ENCODE results near the gene KDM1B.

KDM1B gene, protein sequence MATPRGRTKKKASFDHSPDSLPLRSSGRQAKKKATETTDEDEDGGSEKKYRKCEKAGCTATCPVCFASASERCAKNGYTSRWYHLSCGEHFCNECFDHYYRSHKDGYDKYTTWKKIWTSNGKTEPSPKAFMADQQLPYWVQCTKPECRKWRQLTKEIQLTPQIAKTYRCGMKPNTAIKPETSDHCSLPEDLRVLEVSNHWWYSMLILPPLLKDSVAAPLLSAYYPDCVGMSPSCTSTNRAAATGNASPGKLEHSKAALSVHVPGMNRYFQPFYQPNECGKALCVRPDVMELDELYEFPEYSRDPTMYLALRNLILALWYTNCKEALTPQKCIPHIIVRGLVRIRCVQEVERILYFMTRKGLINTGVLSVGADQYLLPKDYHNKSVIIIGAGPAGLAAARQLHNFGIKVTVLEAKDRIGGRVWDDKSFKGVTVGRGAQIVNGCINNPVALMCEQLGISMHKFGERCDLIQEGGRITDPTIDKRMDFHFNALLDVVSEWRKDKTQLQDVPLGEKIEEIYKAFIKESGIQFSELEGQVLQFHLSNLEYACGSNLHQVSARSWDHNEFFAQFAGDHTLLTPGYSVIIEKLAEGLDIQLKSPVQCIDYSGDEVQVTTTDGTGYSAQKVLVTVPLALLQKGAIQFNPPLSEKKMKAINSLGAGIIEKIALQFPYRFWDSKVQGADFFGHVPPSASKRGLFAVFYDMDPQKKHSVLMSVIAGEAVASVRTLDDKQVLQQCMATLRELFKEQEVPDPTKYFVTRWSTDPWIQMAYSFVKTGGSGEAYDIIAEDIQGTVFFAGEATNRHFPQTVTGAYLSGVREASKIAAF

DNA sequence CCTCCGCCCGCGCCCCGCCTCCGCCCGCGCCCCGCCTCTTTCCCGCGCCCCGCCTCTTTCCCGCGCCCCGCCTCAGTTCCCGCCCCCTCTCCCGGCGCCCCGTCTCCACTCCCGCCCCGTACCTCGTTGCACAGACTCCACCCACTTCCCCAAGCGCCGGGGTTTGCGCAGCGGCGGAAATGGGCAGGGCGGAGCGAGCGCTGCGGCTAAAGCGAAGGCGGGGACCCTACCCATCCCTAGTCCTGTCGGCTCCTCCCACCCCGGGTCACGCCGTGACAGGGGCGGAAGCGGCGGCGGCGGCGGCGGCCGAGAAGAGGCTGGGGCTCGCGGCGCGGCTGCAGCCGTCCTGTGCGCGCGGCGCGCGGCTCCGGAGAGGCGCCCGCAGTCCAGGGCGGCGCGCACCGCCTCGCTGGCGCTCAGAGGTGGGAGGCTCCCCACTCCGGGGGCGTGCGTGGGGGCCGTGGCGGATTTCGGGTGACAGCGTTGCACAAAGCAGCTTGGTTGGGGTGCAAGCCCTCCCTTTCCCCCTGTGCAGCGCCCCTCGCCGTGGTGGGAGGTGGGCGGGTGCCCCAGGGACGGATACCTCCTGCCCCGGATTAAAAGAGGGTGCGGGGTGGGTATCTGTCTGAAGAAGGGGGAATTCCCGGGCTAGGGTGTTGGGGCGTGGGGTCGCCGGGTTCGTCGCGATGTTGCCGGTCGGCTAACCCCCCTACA lies at the start of gene KDM1B:
Gene KDM1B, plus strand, starts transcription at position 273 of the 714 bp plus-strand sequence. CDS start 4,474 bp downstream, outside the sequence.
- peak; percentile 100 for DNase-seq (ENCODE audit: low spot score)

GRCh38 chr6:18107061-18107460 lies 48.2 kb upstream of the KDM1B start:
- no peak for DNase-seq (ENCODE audit: low spot score)

DNA sequence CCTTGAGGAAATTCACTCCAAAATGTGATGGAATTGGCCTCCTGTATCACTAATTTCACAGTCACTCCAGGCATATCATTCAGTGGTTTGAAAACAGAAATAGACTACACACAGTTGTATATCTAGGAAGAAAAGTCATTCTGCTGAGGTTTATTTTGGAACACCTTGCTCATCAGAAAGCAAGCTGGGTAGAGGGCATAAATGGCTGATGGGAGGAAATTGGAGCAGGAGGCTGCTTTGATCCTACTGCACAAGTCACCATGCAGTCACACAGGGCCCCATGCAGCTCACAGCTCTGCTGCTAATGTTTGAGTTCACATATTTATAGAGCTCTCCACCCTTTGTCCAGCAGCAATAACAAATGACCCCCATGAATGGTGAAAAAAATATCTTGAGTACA lies 45.1 kb upstream of the KDM1B start:
- DNase-seq (ENCODE audit: low spot score), result no peak

GRCh38 chr6:18115356-18115755 lies 39.9 kb upstream of the KDM1B start:
- DNase-seq (ENCODE audit: low spot score), result no peak

DNA sequence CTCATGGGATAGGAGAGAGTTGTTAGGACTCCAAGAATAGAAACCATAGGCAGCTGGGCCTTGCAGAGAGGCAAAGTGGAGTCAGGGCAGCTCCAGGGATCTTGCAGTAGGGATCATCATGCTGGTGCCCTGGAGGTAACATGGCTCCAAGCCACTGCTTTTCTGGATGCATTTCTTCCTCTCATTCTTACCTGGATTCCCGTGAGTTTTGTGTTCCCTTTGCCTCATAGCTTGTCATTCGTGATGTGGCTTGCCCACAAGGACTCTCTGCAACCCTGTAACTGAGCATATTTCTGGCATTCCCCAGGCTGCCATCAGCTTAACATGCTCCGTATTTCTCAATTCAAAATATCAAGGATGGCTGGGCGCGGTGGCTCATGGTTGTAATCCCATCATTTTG lies 38.1 kb upstream of the KDM1B start:
- DNase-seq (ENCODE audit: low spot score), result no peak

DNA sequence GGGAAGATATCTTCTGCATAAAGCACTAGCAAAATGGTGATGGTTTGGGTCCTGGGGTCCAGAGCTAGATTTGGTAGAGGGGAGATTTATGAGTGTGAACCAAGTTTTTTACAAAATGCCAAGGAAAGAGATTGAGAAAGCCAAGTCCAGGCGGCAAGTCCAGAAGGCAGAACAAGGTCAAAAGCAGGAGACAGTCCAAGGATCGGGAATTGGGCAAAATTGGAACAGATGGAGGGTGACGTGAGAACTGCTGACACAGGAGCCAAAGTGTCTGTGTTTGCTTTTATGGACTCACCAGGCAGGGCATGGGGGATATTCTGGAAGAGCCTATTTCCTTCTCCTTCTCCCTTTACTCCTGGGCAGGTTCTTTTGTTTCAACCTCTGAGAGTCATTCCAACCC lies 36.9 kb upstream of the KDM1B start:
- no peak for DNase-seq (ENCODE audit: low spot score)

DNA sequence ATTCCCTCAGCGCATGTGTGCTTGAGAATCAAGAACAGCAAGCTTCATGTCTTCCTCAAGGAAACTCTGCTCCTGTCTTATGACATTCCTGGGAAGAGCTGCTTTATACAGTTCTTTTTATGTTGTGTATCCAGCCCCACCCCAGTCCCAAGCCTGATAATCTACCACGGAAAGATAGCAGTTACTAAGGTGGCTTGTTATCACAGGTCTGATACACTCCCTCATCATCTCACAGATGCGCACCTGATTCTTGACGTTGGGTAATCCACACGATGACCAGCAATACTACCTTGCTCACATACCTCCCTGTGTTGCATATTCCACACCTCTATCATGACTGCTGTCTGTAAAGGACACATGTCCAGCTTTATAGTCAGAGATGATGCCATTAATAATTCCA lies 36.0 kb upstream of the KDM1B start:
- DNase-seq (ENCODE audit: low spot score), result no peak

GRCh38 chr6:18121580-18122127 lies 33.6 kb upstream of the KDM1B start:
- DNase-seq (ENCODE audit: low spot score), result no peak

- peak; percentile 91 for DNase-seq (ENCODE audit: low spot score)
Measured at GRCh38 chr6:18122128-18123093, 32.8 kb upstream of the KDM1B start, which contains the start of gene NHLRC1. NHLRC1 (minus strand) TSS chr6:18122677; CDS start chr6:18122606, 71 bp downstream.

DNA sequence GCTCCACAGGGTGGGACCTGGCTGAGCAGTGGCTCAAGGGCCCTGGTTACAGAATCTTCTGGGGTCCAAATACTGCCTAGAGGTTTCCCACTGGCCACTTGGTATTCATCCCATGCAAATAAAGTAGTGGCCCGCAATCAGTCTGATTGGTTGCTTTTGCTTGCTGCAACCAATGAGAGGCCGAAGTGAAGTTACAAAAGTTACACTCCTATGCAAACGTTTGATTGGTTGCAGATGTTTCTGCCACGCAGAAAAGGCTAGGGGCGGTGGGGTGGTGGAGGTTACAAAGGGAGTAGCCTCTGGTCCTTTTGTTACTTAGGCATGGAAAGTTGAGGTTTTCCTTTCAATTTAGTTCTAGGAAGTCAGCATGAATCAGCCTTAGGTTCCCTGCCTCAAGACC lies 29.1 kb upstream of the KDM1B start:
- DNase-seq (ENCODE audit: low spot score), result no peak

- DNase-seq (ENCODE audit: low spot score), result no peak
Measured at GRCh38 chr6:18132346-18132745, 22.9 kb upstream of the KDM1B start.

DNA sequence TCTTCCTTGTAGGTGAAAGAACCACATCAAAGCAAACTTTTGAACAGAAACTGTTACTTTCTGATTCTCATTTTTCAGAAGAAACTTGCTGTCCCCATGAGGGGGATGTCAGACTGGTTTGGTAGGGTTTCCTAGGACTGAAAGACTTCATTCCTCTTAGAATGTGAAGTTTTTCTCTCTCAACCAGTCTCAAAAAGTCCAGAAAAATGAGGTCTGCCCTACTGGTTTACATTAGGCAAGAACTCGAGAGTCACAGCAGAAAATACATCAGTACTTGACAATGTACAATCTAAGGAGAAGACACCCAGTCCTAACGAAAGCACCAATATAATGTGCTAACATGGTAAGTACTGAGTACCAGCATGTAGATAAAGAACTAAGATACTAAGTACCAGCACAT lies 20.1 kb upstream of the KDM1B start:
- no peak for DNase-seq (ENCODE audit: low spot score)

GRCh38 chr6:18136260-18136659 lies 19.0 kb upstream of the KDM1B start:
- no peak for DNase-seq (ENCODE audit: low spot score)

DNA sequence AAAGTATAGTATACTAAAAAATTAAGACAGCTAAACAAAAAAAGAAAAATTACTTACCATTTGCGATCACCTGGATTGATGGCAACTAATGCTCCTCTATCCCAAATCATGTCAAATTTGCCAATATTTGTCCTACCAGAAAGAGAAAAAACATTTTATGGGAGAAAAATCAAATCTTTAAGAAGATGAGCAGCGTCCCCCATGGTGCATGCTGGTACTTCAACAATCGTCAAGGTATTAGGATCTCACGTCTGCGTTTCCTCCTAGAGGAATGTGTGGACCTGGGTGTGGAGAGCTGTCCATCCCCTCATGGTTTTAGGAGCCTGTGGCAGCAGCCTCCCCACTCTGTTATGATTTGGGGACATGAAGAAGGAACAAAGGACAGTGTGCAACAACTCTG lies 16.3 kb upstream of the KDM1B start:
- DNase-seq (ENCODE audit: low spot score), result no peak

DNA sequence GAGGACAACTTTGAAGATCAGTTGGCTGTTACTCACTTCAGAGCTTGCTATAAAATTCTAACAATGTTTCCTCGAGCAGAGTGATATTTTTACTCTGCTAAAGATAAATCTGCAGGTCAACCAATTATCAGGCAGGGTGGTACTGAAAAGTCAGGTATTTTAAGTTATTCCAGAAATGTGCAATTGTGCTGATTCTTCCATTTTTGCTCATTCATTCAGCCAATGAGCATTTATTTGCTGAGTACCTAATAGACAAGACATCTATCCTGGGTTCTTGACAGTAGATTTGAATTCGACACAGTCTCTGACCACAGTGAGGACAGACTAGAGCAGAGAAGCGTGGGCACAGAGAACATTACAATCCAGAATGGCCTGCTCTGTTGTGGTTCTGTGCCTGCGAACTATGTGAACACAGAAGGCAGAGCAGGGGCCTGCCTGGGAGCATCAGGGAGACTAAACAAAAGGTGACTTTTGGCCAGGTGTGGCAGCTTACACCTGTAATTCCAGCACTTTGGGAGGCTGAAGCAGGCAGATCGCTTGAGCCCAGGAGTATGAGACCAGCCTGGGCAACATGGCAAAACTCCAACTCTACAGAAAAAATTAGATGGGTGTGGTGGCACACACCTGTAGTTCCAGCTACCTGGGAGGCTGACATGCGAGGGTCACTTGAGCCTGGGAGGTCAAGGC lies 15.1 kb upstream of the KDM1B start:
- DNase-seq (ENCODE audit: low spot score), result no peak

DNA sequence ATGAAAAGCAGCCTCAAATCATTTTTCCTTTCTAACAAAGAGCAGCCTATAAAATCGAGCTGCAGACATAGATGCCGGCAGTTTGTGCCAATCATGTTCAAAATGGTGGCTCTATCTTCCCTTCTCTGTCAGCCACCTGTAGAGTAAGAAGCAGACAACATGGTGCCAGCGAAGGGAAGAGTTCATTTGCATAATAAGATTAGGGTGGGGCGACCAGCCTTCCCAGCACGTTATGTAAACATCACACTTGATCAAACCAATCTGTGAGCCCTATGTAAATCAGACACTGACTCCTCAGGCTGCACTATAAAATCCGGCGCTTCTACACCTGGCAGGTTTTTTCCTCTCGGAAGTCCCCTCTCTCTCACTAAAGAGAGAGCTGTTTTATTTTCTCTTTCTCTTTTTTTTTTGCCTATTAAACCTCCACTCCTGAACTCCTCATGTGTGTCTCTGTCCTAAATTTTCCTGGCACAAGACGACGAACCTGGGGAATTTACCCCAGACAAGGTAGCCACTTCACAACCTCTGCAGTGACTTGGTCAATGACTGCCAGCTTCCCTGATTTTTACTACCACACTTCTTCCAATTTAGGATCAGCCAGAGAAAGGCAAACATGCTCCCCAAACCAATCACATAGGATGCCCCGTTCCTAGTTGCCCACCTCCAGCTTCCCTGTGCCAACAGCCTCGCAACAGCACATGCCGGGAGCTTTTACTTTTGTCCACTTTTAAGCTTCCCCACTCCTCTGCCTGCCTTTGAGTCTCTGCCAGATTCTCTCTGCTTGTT lies 13.2 kb upstream of the KDM1B start:
- no peak for DNase-seq (ENCODE audit: low spot score)

DNA sequence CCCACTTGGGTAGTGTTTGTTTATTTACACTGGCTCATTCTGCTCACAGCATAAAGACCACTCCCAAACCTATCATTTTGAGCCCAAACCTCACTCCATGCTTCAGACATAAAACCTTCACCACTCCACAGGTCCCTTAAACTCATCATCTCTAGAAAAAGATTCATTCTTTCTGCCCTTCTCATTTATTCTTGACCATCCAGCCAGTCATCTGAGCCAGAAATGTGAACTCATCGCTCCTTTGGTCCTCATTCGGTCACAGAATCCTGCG lies 12.7 kb upstream of the KDM1B start:
- no peak for DNase-seq (ENCODE audit: low spot score)

DNA sequence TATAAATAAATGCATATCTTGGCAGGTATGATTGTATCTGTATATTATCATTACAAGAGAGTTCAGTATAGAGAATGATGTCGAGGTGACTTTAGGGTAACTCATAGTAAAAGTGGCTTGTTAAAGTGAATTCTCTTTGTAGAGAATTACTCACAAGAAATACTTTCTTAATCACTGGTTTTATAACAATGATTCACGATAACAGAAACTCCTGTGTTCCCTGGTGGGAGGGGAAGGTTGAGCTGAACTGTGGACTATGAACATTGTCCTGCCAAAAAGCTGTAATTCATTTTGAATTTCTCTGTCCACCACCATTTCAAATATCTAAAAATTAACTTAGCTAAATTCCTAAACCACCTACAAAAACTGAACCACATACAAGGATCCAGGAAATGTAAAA lies 8.1 kb upstream of the KDM1B start:
- no peak for DNase-seq (ENCODE audit: low spot score)

GRCh38 chr6:18147616-18148015 lies 7.6 kb upstream of the KDM1B start:
- DNase-seq (ENCODE audit: low spot score), result no peak

Data from AG08396 (cell line).